Stimulated activated naive CD8-positive, alpha-beta T cell treated with anti-CD3 and anti-CD28 coated beads, Interleukin-15, Interleukin-2, amounts not matched to agents 100 ng/mL and 50 ng/mL, for 24 hours (primary cell): ENCODE data around the gene CHRM1.
A peak's percentile ranks its signal among the peaks of the same experiment; 100 is the strongest.

Experiments used
- H3K27ac Mint-ChIP-seq: one replicate; pipeline ENCODE4 v1.8.0; 2021; ENCODE audit warnings: mild to moderate bottlenecking, mixed read lengths
- H3K27me3 Mint-ChIP-seq: one replicate; pipeline ENCODE4 v1.8.0; 2021; ENCODE audit warnings: mixed read lengths
- H3K36me3 Mint-ChIP-seq: one replicate; pipeline ENCODE4 v1.8.0; 2021; ENCODE audit warnings: low read depth, mixed read lengths
- H3K4me1 Mint-ChIP-seq: one replicate; pipeline ENCODE4 v1.8.0; 2021; ENCODE audit warnings: low read depth, mixed read lengths
- H3K4me3 Mint-ChIP-seq: one replicate; pipeline ENCODE4 v1.8.0; 2021; ENCODE audit warnings: mild to moderate bottlenecking, mixed read lengths
- H3K9me3 Mint-ChIP-seq: one replicate; pipeline ENCODE4 v1.8.0; 2021; ENCODE audit warnings: mixed read lengths

CHRM1 gene

DNA sequence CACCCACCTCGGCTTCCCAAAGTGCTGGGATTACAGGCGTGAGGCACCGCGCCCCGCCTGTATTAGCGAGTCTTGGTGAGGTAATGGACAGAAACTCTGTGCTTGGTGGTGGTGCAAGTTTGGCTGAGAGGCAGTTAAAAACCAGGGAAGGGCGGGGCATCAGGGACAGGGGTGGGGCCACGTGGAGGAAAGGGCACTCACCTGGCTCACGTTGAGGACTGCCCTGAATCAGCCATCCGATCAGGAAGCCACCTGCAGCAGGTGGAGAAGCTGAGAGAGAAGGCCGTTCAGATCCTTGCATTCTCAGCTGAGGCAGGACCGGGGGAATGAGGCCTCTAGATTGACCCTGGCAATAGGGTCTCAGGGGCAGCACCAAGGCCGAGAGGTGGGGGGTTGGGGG lies 12.1 kb upstream of the CHRM1 start:
- Mint-ChIP-seq H3K9me3 (peaks cover 7% of the 10 kb centered on the region), H3K4me3 (no peak overlapping the region), H3K27me3 (peaks cover 39% of the 10 kb centered on the region), H3K36me3 (no peaks in the 10 kb centered on the region), H3K27ac (no peak overlapping the region), H3K4me1 (peaks cover 3% of the 10 kb centered on the region)

DNA sequence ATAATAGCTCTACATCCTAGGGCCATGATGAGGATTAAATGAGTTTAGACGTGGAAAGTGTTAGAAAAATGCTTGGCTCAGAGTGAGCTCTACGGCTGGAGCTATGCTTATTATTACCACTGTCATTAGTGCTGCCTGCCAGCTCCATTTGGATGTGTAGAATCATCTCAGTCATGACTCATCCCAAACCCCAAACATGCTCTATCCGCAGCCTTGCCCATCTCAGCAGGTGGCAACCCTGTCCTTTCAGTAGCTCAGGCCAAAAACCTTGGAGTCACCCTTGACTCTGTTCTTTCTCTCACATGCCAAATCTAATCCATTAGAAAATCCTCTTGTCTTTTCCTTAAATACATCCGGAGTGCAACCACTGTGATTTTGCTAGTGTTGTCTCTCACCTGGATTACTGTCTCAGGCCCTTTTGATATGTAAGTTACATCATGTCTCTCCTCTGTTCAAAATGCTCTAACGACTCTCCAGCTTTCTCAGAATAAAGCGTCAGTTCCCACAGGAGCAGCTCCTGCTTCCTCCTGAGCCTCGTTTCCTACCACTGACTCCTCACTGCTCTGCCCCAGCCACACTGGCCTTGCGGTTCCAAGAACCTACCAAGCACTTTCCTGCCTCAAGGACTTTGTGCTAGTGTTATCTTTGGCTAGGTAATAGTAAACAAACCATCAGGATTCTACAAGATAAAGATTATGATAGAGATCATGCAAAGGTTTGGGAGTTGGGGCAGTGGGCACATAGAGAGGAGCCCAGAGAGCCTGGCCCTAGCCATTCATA lies 10.5 kb upstream of the CHRM1 start:
- peaks cover 50% of the 10 kb centered on the region for H3K27me3 Mint-ChIP-seq
- H3K4me1 Mint-ChIP-seq, result no peaks in the 10 kb centered on the region
- H3K4me3 Mint-ChIP-seq, result no peak overlapping the region
- H3K36me3 Mint-ChIP-seq, result no peaks in the 10 kb centered on the region
- H3K27ac Mint-ChIP-seq, result no peak overlapping the region
- H3K9me3 Mint-ChIP-seq, result no peaks in the 10 kb centered on the region

DNA sequence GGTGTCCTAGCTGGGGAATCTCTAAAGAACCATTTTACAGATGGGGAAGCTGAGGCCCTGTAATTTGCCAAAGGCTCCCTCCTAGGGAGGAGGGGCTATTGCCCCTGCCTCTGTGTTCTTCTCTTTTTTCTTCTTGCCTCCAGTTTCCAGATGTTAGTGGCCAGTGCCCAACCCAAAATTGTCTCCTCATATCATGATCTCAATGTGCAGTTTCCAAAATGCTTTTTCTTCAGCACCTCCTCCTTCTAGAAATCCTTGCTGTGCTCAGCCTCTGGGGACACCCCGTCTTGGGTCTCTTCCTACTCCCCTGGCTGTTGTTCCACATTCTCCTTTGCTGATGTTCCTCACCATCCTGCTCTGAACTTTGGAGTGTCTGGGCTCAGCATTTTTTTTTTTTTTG lies 9.5 kb upstream of the CHRM1 start:
- peaks cover 7% of the 10 kb centered on the region for H3K4me1 Mint-ChIP-seq
- H3K27me3 Mint-ChIP-seq, result peaks cover 59% of the 10 kb centered on the region
- H3K9me3 Mint-ChIP-seq, result no peaks in the 10 kb centered on the region
- no peak overlapping the region for H3K4me3 Mint-ChIP-seq
- H3K27ac Mint-ChIP-seq, result no peak overlapping the region
- no peaks in the 10 kb centered on the region for H3K36me3 Mint-ChIP-seq

DNA sequence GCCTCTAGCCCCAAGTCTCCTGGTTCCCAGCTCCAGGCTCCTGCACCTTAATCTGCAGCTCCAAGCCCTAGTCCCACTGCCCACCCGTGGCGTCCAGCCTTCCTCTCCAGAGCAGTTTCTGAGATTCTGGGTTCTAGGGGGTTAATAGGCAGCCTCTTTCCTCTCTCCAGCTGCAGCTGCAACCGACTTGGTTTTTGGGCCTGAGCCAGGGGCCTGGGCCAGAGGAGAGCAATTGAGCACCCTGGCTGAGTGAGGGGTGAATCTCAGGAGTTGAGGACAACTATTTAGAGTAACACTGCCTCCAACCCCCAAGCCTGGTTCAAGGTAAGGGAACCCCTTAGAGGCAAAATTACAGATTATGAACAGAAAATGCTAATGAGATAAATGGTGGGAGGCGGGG lies 9.0 kb upstream of the CHRM1 start:
- no peak overlapping the region for H3K4me3 Mint-ChIP-seq
- no peak overlapping the region for H3K27ac Mint-ChIP-seq

DNA sequence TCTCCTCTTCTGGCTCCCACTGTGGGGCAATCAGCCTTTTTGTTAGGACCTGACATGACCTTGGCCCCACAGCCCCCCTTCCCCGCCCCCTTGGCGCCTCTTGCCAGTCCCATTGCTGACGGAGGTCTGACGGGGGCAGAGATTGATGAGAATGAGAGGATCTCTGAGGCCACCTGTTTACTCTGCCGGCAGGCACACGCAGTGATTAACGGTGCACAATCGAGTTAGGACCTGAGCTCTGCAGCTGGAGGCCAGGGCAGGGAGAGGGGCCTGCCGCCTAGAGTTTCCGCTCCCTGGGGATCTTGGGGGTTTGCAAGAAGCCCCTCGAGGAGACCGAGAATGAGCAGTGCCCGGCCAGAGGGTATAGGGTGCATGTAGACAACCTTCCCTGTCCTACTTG lies 6.8 kb upstream of the CHRM1 start:
- peaks cover 74% of the 10 kb centered on the region for H3K27me3 Mint-ChIP-seq

More for the DNA sequence above, 9.0 kb upstream of the CHRM1 start:
- Mint-ChIP-seq H3K4me1 (peaks cover 13% of the 10 kb centered on the region), H3K27me3 (peaks cover 64% of the 10 kb centered on the region), H3K36me3 (no peaks in the 10 kb centered on the region), H3K9me3 (no peaks in the 10 kb centered on the region)

DNA sequence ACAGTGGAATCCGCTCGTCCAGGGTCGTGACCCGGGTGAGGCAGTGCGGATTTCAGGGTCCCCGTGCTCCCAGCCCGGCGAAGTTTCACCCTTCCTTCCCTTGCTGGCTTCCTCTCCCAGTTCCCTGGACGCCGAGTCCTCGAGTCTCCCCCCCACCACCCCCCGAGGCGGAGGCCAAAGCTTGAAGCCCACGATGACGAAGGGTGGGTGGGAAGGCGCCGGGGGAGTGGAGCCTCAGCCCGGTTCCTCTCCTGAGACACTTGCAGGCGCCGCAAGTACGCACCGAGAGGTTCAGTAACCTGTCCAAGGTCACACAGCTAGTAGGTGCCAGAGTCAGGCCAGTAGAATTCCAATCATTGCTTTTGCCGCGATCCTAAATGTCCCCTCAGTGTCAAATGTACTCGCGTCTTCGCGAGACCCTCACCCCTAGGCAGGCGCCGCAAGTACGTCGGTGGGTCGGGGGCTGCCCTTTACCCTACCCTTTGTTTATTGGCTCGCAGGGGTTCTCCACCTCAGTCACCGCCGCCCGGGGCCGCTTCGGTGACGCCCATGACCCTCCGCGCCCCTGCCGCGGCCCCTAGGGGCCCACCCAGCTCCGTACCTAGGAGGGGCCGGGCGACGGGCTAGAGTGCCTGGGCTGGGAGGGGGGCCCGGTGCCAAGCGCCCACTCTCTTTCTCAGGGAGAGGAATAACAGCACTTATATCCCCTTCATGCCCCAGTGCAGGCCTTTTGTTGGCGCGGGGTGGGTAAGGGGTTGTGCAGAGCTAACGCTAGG lies 5.7 kb upstream of the CHRM1 start:
- Mint-ChIP-seq H3K4me3 (no peak overlapping the region), H3K27me3 (peaks cover 79% of the 10 kb centered on the region), H3K4me1 (peaks cover 33% of the 10 kb centered on the region), H3K9me3 (no peaks in the 10 kb centered on the region), H3K36me3 (no peaks in the 10 kb centered on the region), H3K27ac (no peak overlapping the region)

More for the DNA sequence above, 6.8 kb upstream of the CHRM1 start:
- no peaks in the 10 kb centered on the region for H3K36me3 Mint-ChIP-seq
- H3K4me1 Mint-ChIP-seq, result peaks cover 26% of the 10 kb centered on the region
- no peak overlapping the region for H3K27ac Mint-ChIP-seq
- H3K4me3 Mint-ChIP-seq, result no peak overlapping the region
- H3K9me3 Mint-ChIP-seq, result no peaks in the 10 kb centered on the region

DNA sequence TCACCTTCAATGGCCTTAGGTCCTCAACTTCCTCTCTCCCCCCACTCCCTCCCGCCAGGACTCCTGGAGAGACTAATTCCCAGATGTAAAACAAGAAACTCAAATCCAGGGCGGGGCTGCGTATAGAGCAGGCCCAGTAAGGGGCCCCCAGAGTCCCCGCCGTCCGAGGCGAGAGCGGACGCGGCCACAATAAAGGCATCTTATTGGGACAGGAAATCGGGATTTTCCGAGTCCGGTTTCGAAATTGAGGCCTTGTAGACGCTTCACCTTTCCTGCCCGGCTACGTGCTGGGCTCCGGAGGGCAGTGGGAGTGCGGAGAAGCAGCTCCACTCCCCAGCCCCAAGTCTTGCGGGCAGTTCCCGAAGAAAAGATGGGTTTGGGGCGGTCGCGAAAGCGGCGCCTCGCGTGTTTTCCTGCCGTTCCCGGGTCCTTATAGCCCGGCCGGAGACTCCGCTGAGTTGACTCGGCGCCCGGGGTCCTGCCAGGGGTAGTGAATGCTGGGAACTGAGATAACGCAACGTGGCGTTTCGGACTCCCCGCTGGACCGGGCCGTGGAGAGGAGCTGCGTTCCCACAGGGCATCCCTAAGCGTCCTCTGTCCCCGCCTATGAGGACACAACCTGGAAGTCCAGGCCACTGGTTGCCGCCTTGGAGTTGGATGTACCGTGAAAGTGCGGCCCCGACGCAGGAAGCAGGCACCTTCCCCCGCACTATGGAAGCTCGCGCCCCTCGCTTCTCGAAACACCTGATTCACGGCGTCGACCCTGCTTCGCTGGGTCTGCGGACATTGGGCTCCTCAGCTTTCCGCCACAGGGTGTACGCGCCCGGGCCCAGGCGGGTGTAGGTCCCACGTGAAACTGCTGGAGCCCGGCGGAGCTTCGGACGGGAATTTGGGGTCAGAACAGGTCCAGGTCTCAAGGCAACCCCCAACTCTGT lies 4.8 kb upstream of the CHRM1 start:
- Mint-ChIP-seq H3K36me3 (no peaks in the 10 kb centered on the region), H3K27ac (no peak overlapping the region), H3K27me3 (peaks cover 75% of the 10 kb centered on the region)

DNA sequence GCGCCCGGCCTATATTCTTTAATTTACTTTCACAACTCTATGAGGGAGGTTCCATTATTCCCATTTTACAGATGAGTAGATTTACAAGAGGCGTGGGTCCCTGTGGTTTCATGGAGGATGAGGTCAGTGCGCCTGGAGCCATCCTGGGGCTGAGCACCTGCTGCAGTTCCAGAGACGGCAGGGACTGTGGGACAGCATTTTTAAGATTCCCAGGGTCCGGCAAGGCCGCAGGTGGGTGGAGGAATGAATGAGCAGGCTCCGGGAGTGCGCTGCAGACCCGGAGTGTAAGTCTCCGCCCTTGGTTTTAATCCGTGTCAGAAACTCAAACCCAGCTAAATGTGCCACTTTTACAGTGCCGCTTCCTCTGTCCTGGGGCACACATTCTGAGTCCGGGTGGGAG lies 4.1 kb upstream of the CHRM1 start:
- Mint-ChIP-seq H3K4me3 (peak overlapping the region; percentile 41), H3K36me3 (no peaks in the 10 kb centered on the region), H3K27me3 (peaks cover 71% of the 10 kb centered on the region), H3K4me1 (peaks cover 33% of the 10 kb centered on the region), H3K9me3 (no peaks in the 10 kb centered on the region), H3K27ac (no peak overlapping the region)

More for the DNA sequence above, 4.8 kb upstream of the CHRM1 start:
- peak overlapping the region; percentile 41 for H3K4me3 Mint-ChIP-seq
- peaks cover 33% of the 10 kb centered on the region for H3K4me1 Mint-ChIP-seq
- no peaks in the 10 kb centered on the region for H3K9me3 Mint-ChIP-seq

DNA sequence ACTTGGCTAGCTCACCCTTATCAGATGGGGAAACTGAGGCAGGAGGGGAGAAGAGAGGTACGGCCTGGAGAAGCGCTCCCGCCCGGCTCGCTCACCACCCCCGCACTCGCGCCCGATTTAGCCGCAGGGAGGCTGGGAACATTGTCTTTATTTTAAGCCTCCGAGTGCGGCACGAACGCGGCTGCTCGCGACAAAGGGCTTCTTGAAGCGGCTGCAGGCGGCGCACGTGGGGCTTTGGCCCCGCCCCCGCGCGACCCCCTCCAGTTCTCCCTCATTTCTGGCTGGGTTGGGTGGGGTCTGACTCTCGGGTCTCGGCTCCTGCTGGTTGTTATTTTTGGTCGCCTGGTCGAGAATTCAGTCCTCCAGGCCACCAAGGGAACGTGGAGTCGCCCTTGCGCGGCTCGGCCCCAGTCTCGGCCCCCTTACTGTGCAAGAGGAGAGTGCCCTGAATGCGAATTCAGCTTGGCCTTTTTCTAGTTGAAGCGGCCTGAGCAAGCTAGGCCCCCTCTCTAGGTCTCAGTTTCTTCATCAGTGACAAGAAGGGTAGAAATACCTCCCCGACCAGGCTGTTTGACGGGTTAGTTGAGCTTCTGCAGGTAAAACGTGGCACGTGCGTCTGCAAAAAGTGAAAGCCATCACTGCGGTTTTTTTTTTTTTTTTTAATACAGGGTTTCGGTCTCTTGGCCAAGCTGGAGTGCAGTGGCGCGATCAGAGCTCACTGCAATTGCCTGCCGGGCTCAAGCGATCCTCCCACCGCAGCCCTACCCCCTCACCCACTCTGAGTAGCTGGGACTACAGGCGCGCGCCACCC lies 2.6 kb upstream of the CHRM1 start:
- H3K27me3 Mint-ChIP-seq, result peaks cover 56% of the 10 kb centered on the region
- H3K36me3 Mint-ChIP-seq, result no peaks in the 10 kb centered on the region
- peaks cover 33% of the 10 kb centered on the region for H3K4me1 Mint-ChIP-seq
- peak overlapping the region; percentile 16 for H3K27ac Mint-ChIP-seq
- peak overlapping the region; percentile 72 for H3K4me3 Mint-ChIP-seq
- H3K9me3 Mint-ChIP-seq, result no peaks in the 10 kb centered on the region

DNA sequence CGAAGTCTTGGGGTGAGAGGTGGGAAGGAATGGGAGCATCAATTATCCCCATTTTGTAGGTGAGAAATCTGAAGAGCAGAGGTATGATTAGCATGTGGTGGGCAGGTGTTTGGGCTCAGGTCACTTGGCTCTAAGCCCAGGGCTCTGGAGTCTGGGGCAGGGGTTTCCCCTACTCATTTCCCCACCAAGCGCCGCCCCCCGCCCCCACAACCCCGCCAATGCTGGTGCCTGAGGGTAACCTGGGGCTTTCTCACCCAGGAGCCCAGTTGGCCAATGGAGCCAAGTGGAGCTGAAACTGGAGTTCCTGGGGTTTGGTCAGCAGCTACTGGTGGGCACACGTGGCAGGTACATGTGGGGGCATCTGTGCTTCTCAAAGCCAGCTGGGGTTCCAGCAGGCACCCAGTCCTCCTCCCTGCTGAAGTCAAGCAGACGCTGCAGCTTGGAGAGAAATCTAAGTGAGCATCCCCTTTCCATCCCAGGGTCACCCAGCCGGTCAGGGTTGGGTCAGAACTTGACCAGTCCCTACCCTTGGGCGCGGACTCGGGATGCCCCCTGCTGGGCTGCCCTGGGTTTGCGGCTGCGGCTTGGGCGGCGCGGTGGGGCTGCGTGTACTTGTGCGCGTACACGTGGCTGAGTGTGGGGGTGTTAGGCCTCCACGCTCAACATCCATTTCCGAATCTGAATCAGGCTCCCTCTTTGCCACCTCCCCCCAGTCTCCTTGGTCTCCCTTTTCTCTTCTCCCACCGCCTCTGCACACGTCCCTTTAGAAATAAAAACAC lies 1.7 kb upstream of the CHRM1 start:
- H3K4me1 Mint-ChIP-seq, result peaks cover 33% of the 10 kb centered on the region
- no peak overlapping the region for H3K27ac Mint-ChIP-seq
- H3K4me3 Mint-ChIP-seq, result no peak overlapping the region
- peaks cover 52% of the 10 kb centered on the region for H3K27me3 Mint-ChIP-seq
- no peaks in the 10 kb centered on the region for H3K9me3 Mint-ChIP-seq
- H3K36me3 Mint-ChIP-seq, result no peaks in the 10 kb centered on the region

DNA sequence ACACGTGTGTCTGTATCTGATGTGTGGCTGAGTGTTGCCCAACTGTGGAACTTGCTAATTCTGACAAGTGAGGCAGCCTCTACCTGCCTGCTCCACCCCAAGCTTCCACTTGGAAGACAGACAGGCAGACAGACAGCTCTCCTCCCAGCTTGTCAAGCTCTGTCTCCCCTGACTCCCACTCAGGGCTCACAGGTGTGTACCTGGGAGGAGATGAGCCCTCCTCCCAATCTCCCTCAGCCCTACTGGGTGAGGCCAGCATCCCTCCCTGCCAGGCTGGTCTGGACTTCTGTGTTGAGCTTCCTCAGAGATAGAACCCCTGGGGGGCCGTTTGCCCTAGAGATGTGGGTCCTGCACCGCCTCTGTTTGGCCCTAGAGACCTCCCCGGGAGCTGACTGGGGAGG lies 1.0 kb upstream of the CHRM1 start:
- Mint-ChIP-seq H3K4me3 (no peak overlapping the region), H3K27ac (no peak overlapping the region), H3K9me3 (no peaks in the 10 kb centered on the region), H3K4me1 (peaks cover 33% of the 10 kb centered on the region), H3K36me3 (no peaks in the 10 kb centered on the region), H3K27me3 (peaks cover 46% of the 10 kb centered on the region)

DNA sequence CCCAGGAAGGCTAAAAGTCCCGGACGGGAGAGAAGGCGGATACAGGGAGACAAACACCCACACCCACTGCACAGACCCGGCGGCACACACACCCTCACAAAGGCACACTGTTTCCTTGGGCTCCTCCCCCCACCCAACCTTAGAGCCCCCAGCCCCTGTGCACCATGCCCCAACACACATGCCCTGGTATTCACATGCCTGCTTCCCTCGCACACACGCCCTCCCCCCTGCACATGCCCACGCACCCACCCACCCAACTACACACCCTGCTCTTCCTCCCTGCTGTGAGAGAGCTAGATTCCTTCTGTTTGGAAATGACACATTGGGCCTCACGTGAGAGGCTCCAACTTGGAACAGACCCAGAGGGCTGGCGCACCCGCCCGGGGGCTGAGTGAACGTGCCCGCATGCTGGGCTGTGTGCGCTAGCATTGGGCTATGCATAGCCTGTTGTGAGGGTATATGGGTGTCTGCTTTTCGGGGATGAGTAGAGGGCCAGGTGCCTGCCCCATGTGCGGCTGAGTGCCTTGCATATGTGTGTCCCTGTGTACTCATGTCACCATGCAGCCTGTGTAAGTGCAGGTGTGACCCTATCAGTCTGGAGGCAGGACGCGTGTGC lies 518 bp upstream of the CHRM1 start:
- no peak overlapping the region for H3K4me3 Mint-ChIP-seq

DNA sequence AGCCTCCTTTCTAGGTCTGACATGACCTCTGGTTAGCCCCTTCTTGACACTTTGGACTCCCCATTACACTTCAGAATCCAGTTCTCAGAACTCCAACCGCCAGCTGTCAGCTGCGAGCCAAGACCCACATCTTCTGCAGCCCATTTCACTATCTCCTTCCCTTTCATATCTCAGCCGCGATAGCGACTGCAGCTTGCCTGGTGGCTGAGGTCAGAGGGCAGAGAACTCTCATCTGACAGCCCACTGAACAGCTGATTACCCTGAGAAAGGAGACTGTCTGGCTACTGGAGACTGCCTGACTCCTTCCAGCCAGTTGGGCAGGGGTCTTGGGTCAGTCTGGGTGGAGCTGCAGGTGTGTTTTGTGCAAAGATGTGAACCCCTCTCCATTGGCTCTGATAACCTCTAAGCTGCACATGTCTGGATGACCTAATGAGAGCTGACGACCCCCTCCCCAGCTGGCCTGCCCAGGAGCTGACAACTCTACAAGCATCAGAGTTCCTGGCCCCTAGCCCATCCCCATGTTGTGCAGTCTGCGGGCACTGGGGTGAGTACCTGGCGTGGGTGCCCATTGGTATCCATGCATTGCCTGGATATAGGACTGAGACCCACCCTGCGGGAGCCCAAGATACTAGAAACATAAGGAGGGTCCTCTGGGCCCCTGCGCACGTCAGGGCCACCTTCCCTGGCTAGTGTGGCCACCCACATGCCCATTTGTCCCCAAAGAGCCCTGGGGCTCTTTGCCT lies 1.1 kb downstream of the CHRM1 start:
- Mint-ChIP-seq H3K9me3 (no peaks in the 10 kb centered on the region), H3K27ac (no peak overlapping the region), H3K4me1 (peaks cover 20% of the 10 kb centered on the region), H3K27me3 (peaks cover 28% of the 10 kb centered on the region), H3K4me3 (no peak overlapping the region), H3K36me3 (no peaks in the 10 kb centered on the region)

More for the DNA sequence above, 518 bp upstream of the CHRM1 start:
- no peaks in the 10 kb centered on the region for H3K36me3 Mint-ChIP-seq
- H3K9me3 Mint-ChIP-seq, result no peaks in the 10 kb centered on the region
- H3K27me3 Mint-ChIP-seq, result peaks cover 43% of the 10 kb centered on the region
- H3K27ac Mint-ChIP-seq, result no peak overlapping the region
- H3K4me1 Mint-ChIP-seq, result peaks cover 33% of the 10 kb centered on the region
